ENCODE measurements around the gene CDK5RAP1.

CDK5RAP1 gene

DNA sequence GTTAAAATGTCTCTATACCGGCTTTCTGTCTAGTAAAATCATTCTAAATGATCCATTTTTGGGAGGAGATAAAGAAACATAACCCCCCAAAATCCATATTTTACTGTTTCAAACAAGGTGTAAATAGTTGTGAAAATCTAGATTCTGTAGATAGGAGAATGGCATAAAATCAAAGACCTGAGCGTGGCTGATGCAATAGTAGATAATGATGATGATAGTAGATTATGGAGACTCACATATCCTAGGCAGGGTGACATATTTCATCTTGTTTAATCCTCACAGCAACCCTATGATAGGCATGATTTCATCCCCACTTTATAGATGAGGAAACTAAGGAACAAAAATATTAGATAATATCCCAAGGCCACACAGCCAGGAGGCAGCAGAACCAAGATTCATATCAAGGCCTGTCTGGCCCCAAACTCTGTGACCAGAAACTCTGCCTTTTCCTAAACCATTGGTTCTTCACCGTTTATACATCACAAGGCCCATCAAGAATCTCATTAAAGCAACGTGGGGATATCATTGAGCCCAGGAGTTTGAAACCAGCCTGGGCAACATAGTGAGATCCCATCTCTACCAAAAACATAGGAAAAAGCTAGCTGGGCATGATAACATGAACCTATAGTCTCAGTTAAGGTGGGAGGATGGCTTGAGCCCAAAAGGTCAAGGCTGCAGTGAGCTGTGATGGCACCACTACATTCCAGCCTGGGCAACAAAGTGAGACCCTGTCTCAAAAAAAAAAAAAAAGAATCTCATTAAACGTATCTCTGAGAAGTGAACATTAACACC lies 62.7 kb downstream of the CDK5RAP1 start:
- TF ChIP-seq Cebpa-rat (IDR thresholded peaks at IDR 0.05): no peak
- Histone ChIP-seq H3K27me3 (no peaks in the 10 kb centered on the region), H3K27ac (peak overlapping the region; percentile 78), H3K4me1 (peaks cover 69% of the 10 kb centered on the region), H4K20me1 (no peaks in the 10 kb centered on the region), H3K36me3 (no peaks in the 10 kb centered on the region), H3K4me3 (no peak overlapping the region), H3K4me2 (peak overlapping the region; percentile 90), H3K9ac (peak overlapping the region; percentile 70; the same call in 1 of the 2 replicates), H3K9me3 (no peaks in the 10 kb centered on the region)

DNA sequence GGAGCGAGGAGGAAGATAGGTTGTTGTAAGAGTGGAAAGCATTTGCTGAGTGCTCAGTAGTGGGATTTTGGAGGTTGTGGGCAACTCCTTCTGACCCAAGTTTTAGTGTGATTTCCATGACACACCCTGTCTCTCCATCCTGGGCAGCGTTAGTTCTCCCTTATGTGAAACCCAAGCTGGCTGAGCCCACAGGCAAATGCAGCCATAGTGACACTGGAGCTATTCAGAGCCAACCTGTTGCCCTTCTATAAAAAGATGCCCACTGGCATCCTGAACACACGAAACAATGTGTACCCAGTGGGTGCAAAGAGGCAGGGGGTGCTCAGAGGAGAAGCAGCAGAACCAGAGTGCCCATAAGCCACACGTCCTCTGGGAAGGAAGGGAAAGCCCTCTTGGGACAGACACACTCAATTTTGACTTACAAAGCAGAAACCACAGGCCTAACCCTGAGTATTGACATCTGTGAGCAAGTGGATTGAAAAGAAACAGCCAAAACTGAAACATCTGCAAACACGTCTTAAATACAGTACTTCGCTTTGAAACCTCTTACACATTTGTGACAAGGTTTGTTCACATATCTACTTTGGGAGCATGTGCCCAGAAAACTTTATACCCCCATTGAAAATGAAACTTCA lies 63.7 kb downstream of the CDK5RAP1 start:
- no peak for TF ChIP-seq Cebpa-rat (IDR thresholded peaks at IDR 0.05)
- H3K27me3 ChIP-seq: no peaks in the 10 kb centered on the region
- peak overlapping the region; percentile 27; the same call in 1 of the 2 replicates for H3K4me3 ChIP-seq
- peaks cover 60% of the 10 kb centered on the region for H3K4me1 ChIP-seq
- peak overlapping the region; percentile 70; the same call in 1 of the 2 replicates for H3K9ac ChIP-seq
- H3K27ac ChIP-seq: peak overlapping the region; percentile 78
- H3K4me2 ChIP-seq: peak overlapping the region; percentile 90
- H3K9me3 ChIP-seq: no peaks in the 10 kb centered on the region
- H3K36me3 ChIP-seq: no peaks in the 10 kb centered on the region
- H4K20me1 ChIP-seq: no peaks in the 10 kb centered on the region

DNA sequence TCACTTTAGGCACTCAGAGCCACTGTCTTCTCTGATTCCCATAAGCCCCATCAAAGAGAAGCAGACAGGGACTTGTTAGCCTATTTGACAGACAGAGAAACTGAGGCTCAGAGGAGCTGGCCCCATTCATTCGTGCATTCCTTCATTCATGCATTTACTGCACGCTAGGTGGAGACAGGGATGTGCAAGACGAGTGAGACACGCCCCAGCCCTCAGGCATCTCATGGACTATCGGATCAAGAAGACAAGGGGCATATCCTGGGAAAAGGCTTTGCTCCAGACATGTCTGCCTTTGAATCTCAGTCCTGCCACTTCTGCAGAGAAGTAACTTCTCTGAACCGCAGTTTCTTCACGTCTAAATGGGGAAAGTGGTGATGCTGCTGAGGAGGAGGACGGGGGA lies 64.2 kb downstream of the CDK5RAP1 start:
- Histone ChIP-seq H3K9ac (no peak overlapping the region; the same call in 1 of the 2 replicates), H3K4me1 (peaks cover 60% of the 10 kb centered on the region)

DNA sequence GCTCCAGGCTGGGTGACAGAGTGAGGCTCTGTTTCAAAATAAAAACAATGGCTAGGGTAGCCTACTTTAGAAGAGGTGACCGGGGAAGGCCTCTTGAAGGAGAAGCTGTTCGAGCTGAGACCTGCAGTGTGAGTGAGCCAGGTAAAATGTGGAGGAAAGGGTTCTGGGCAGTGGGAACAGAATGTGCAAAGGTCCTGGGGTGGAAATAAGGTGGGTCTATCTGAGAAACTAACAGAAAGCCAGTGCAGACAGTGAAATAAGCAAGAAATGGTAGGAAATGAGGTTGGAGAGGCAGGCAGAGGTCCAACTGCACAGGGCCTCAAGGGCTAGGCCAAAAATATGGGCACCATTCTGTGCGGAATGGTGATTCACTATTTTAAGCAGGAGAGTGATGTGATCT lies 64.9 kb downstream of the CDK5RAP1 start:
- H3K27me3 ChIP-seq: no peaks in the 10 kb centered on the region
- no peaks in the 10 kb centered on the region for H4K20me1 ChIP-seq
- H3K4me1 ChIP-seq: peaks cover 67% of the 10 kb centered on the region
- no peaks in the 10 kb centered on the region for H3K9me3 ChIP-seq
- H3K4me2 ChIP-seq: peak overlapping the region; percentile 90
- H3K9ac ChIP-seq: no peak overlapping the region
- H3K4me3 ChIP-seq: no peak overlapping the region
- H3K36me3 ChIP-seq: no peaks in the 10 kb centered on the region
- no peak overlapping the region for H3K27ac ChIP-seq
- TF ChIP-seq Cebpa-rat (IDR thresholded peaks at IDR 0.05): no peak

More for the DNA sequence above, 64.2 kb downstream of the CDK5RAP1 start:
- H3K36me3 ChIP-seq: no peaks in the 10 kb centered on the region
- no peak overlapping the region for H3K27ac ChIP-seq
- no peaks in the 10 kb centered on the region for H4K20me1 ChIP-seq
- H3K4me3 ChIP-seq: peak overlapping the region; percentile 27; the same call in 1 of the 2 replicates
- H3K27me3 ChIP-seq: no peaks in the 10 kb centered on the region
- peak overlapping the region; percentile 90 for H3K4me2 ChIP-seq
- no peak for TF ChIP-seq Cebpa-rat (IDR thresholded peaks at IDR 0.05)
- no peaks in the 10 kb centered on the region for H3K9me3 ChIP-seq

GRCh38 chr20:33334111-33334510 lies 67.2 kb downstream of the CDK5RAP1 start:
- Histone ChIP-seq H3K27me3 (no peaks in the 10 kb centered on the region), H3K27ac (no peak overlapping the region), H4K20me1 (no peaks in the 10 kb centered on the region), H3K4me1 (peaks cover 65% of the 10 kb centered on the region), H3K9ac (no peak overlapping the region), H3K4me3 (no peak overlapping the region), H3K4me2 (no peak overlapping the region), H3K9me3 (no peaks in the 10 kb centered on the region), H3K36me3 (no peaks in the 10 kb centered on the region)
- TF ChIP-seq Cebpa-rat (IDR thresholded peaks at IDR 0.05): no peak

GRCh38 chr20:33333616-33334015 lies 67.7 kb downstream of the CDK5RAP1 start:
- Histone ChIP-seq H3K4me3 (no peak overlapping the region), H3K27ac (no peak overlapping the region), H3K9ac (no peak overlapping the region), H3K4me2 (no peak overlapping the region), H3K4me1 (peaks cover 60% of the 10 kb centered on the region), H4K20me1 (no peaks in the 10 kb centered on the region), H3K27me3 (no peaks in the 10 kb centered on the region), H3K9me3 (no peaks in the 10 kb centered on the region), H3K36me3 (no peaks in the 10 kb centered on the region)
- no peak for TF ChIP-seq Cebpa-rat (IDR thresholded peaks at IDR 0.05)

DNA sequence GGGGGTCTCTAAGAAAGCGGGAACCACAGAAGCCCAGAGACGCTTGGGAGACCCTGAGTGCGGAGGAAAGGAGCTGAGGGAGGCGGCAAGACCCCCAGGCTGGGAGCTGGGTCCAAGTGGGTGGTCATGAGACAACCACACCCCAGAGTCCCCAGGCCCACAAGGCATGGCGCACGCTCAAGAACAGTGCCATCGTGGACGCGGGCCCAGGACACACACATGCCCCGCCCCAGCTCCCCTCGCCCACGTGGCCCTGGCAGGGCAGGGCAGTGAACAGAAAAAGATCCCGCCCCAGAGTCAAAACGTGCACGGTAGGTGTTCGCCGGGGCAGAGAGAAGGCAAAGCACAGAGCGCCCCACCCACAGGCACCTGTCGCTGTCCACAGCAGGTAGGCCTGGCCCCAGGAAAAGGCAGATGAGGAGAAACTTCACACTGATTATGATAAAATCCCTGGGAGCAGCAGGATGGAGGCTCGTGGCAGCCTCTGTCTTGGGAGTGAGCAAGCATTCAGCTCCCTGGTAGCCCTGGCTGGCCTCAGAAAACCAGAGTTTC lies 68.3 kb downstream of the CDK5RAP1 start:
- H3K4me1 ChIP-seq: peaks cover 54% of the 10 kb centered on the region
- H4K20me1 ChIP-seq: no peaks in the 10 kb centered on the region
- no peak overlapping the region for H3K4me3 ChIP-seq
- H3K27me3 ChIP-seq: no peaks in the 10 kb centered on the region
- H3K36me3 ChIP-seq: no peaks in the 10 kb centered on the region
- H3K9ac ChIP-seq: no peak overlapping the region
- H3K9me3 ChIP-seq: no peaks in the 10 kb centered on the region
- H3K4me2 ChIP-seq: no peak overlapping the region
- no peak for TF ChIP-seq Cebpa-rat (IDR thresholded peaks at IDR 0.05)
- no peak overlapping the region for H3K27ac ChIP-seq

- Histone ChIP-seq H4K20me1 (no peaks in the 10 kb centered on the region), H3K4me1 (peaks cover 63% of the 10 kb centered on the region), H3K27ac (no peak overlapping the region), H3K36me3 (no peaks in the 10 kb centered on the region), H3K4me2 (no peak overlapping the region), H3K9me3 (no peaks in the 10 kb centered on the region), H3K4me3 (no peak overlapping the region), H3K9ac (no peak overlapping the region), H3K27me3 (no peaks in the 10 kb centered on the region)
- no peak for TF ChIP-seq Cebpa-rat (IDR thresholded peaks at IDR 0.05)
These were observed 72.9 kb downstream of the CDK5RAP1 start for GRCh38 chr20:33328157-33329137.

DNA sequence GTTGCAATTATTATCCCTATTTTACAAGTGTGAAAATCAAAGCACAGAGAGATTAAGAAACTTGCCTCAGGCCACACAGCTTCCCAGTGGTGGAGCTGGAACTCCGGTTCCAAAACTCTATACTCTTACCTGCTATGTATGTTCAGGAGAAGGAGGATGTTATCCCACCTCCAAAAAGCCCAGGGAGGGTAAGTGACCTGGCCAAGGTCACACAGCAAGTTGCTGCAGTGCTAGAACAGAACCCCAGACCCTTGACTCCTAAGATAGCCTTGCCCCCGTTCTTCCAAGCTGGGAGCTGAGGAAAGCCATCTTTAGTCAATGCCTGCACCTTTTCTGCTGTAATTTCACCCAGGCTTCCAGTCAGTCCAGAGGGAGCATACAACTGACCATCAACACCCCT lies 76.0 kb downstream of the CDK5RAP1 start:
- no peak overlapping the region for H3K4me3 ChIP-seq
- no peaks in the 10 kb centered on the region for H3K9me3 ChIP-seq
- no peak overlapping the region for H3K27ac ChIP-seq
- H3K4me1 ChIP-seq: peaks cover 49% of the 10 kb centered on the region
- H3K9ac ChIP-seq: no peak overlapping the region
- TF ChIP-seq Cebpa-rat (IDR thresholded peaks at IDR 0.05): no peak
- H4K20me1 ChIP-seq: no peaks in the 10 kb centered on the region
- peak overlapping the region; percentile 84 for H3K4me2 ChIP-seq
- no peaks in the 10 kb centered on the region for H3K27me3 ChIP-seq
- no peaks in the 10 kb centered on the region for H3K36me3 ChIP-seq
